Measurements from ENCODE around the gene RRBP1.

RRBP1 gene

GRCh38 chr20:17630151-17630805 lies 51.8 kb downstream of the RRBP1 start:
- DNase-seq (no peak), ATAC-seq (no peak)
- Mint-ChIP-seq H3K27me3 (no peaks in the 10 kb centered on the region), H3K27ac (peak overlapping the region in 1 of 2 donors; percentile 71), H3K4me1 (no peaks in the 10 kb centered on the region), H3K4me3 (no peak overlapping the region), H3K9me3 (no peaks in the 10 kb centered on the region)

- DNase-seq (no peak), ATAC-seq (peak; percentile 8)
- H3K9me3 Mint-ChIP-seq = no peaks in the 10 kb centered on the region
- no peak overlapping the region for H3K4me3 Mint-ChIP-seq
- H3K27ac Mint-ChIP-seq = no peak overlapping the region
- H3K27me3 Mint-ChIP-seq = no peaks in the 10 kb centered on the region
- no peaks in the 10 kb centered on the region for H3K4me1 Mint-ChIP-seq
These were observed 52.4 kb downstream of the RRBP1 start for GRCh38 chr20:17629678-17630089.

- Mint-ChIP-seq H3K27me3 (no peaks in the 10 kb centered on the region), H3K27ac (no peak overlapping the region), H3K4me3 (no peak overlapping the region), H3K4me1 (no peaks in the 10 kb centered on the region), H3K9me3 (no peaks in the 10 kb centered on the region)
- ATAC-seq (no peak), DNase-seq (no peak)
These were observed 53.0 kb downstream of the RRBP1 start for GRCh38 chr20:17629025-17629424.

- ATAC-seq (no peak), DNase-seq (no peak)
- Mint-ChIP-seq H3K27me3 (no peaks in the 10 kb centered on the region), H3K4me3 (no peak overlapping the region), H3K27ac (no peak overlapping the region), H3K9me3 (no peaks in the 10 kb centered on the region), H3K4me1 (no peaks in the 10 kb centered on the region)
These were observed 53.8 kb downstream of the RRBP1 start for GRCh38 chr20:17628101-17628841.

GRCh38 chr20:17627101-17627955 lies 54.7 kb downstream of the RRBP1 start:
- no peak for ATAC-seq
- H3K9me3 Mint-ChIP-seq = no peaks in the 10 kb centered on the region
- no peaks in the 10 kb centered on the region for H3K4me1 Mint-ChIP-seq
- no peaks in the 10 kb centered on the region for H3K27me3 Mint-ChIP-seq
- no peak overlapping the region for H3K27ac Mint-ChIP-seq
- no peak overlapping the region for H3K4me3 Mint-ChIP-seq
- no peak for DNase-seq

- no peaks in the 10 kb centered on the region for H3K27me3 Mint-ChIP-seq
- no peak for ATAC-seq
- peak overlapping the region in 1 of 2 donors; percentile 90 for H3K27ac Mint-ChIP-seq
- no peak overlapping the region for H3K4me3 Mint-ChIP-seq
- DNase-seq = no peak
- no peaks in the 10 kb centered on the region for H3K4me1 Mint-ChIP-seq
- H3K9me3 Mint-ChIP-seq = no peaks in the 10 kb centered on the region
These were observed 55.6 kb downstream of the RRBP1 start for GRCh38 chr20:17626217-17627007.

- Mint-ChIP-seq H3K9me3 (no peaks in the 10 kb centered on the region), H3K27me3 (no peaks in the 10 kb centered on the region), H3K4me1 (no peaks in the 10 kb centered on the region), H3K27ac (no peak overlapping the region), H3K4me3 (no peak overlapping the region)
- DNase-seq (no peak), ATAC-seq (peak; percentile 10)
These were observed 56.6 kb downstream of the RRBP1 start for GRCh38 chr20:17625246-17626051.

- no peaks in the 10 kb centered on the region for H3K4me1 Mint-ChIP-seq
- DNase-seq = no peak
- no peak overlapping the region for H3K27ac Mint-ChIP-seq
- H3K4me3 Mint-ChIP-seq = no peak overlapping the region
- H3K27me3 Mint-ChIP-seq = no peaks in the 10 kb centered on the region
- no peaks in the 10 kb centered on the region for H3K9me3 Mint-ChIP-seq
- no peak for ATAC-seq
These were observed 57.3 kb downstream of the RRBP1 start for GRCh38 chr20:17624551-17625245.

- ATAC-seq (no peak), DNase-seq (no peak)
- Mint-ChIP-seq H3K27me3 (no peaks in the 10 kb centered on the region), H3K4me3 (no peak overlapping the region), H3K9me3 (no peaks in the 10 kb centered on the region), H3K27ac (no peak overlapping the region), H3K4me1 (no peaks in the 10 kb centered on the region)
These were observed 58.0 kb downstream of the RRBP1 start for GRCh38 chr20:17624070-17624469.

GRCh38 chr20:17622851-17623508 lies 59.1 kb downstream of the RRBP1 start:
- H3K4me1 Mint-ChIP-seq = no peaks in the 10 kb centered on the region
- no peaks in the 10 kb centered on the region for H3K27me3 Mint-ChIP-seq
- DNase-seq (no peak), ATAC-seq (no peak)
- no peak overlapping the region for H3K4me3 Mint-ChIP-seq
- no peaks in the 10 kb centered on the region for H3K9me3 Mint-ChIP-seq
- H3K27ac Mint-ChIP-seq = no peak overlapping the region

- no peaks in the 10 kb centered on the region for H3K9me3 Mint-ChIP-seq
- no peak for DNase-seq
- H3K27ac Mint-ChIP-seq = peak overlapping the region in 1 of 2 donors; percentile 19
- ATAC-seq = no peak
- H3K4me1 Mint-ChIP-seq = no peaks in the 10 kb centered on the region
- H3K4me3 Mint-ChIP-seq = no peak overlapping the region
- no peaks in the 10 kb centered on the region for H3K27me3 Mint-ChIP-seq
These were observed 59.8 kb downstream of the RRBP1 start for GRCh38 chr20:17622086-17622850.

GRCh38 chr20:17621229-17621968 lies 60.6 kb downstream of the RRBP1 start:
- no peak overlapping the region for H3K27ac Mint-ChIP-seq
- no peaks in the 10 kb centered on the region for H3K9me3 Mint-ChIP-seq
- ATAC-seq = no peak
- no peaks in the 10 kb centered on the region for H3K27me3 Mint-ChIP-seq
- H3K4me3 Mint-ChIP-seq = no peak overlapping the region
- DNase-seq = peak in 1 of 2 donors; percentile 4
- H3K4me1 Mint-ChIP-seq = no peaks in the 10 kb centered on the region

Data from stimulated activated naive CD8-positive, alpha-beta T cell treated with anti-CD3 and anti-CD28 coated beads, Interleukin-15, amount 100 ng/mL, for 72 hours (primary cell).